ENCODE data around the gene TMEM171. TPM values are rescaled to one million over a fixed set of nuclear protein-coding genes. Genes with fewer than 3 reads are reported as not detected.

The TMEM171 gene
- total and polyA plus RNA-seq, 2 donors from 2014 or later, result 15.4 to 17.7 TPM

DNA sequence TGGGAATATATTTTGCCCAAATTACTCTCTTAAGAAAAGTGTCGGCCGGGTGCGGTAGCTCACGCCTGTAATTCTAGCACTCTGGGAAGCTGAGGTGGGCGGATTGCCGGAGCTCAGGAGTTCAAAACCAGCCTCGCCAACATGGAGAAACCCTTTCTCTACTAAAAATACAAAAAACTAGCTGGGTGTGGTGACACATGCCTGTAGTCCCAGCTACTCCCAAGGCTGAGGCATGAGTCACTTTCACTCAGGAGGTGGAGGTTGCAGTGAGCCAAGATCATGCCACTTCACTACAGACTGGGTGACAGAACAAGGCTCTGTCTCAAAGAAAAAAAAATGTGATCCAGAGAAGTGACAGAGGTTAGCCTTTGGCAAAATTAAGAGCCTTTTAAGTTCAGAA, 26.4 kb upstream of the TMEM171 start:
- H3K9ac ChIP-seq (ENCODE audit: low read length in 3 of 3), result no peak overlapping the region
- H3K4me1 ChIP-seq (ENCODE audit: control insufficient read depth in 2 of 3, insufficient read depth in 2 of 3, low read depth in 1 of 3, low read length in 3 of 3), result no peaks in the 10 kb centered on the region
- H3K4me3 ChIP-seq (ENCODE audit: low read length in 3 of 3), result no peak overlapping the region
- intact Hi-C loops (cut with DNase I), result loop anchor here (5.0 kb wide), 1 partner anchor 113 kb away; no protein-coding TSS in a partner anchor
- peaks cover 0 to 7% (median 0%) of the 10 kb centered on the region in 3 donors for H3K9me3 ChIP-seq (ENCODE audit: control insufficient read depth in 2 of 3, insufficient read depth in 1 of 3, low read length in 3 of 3)
- TF ChIP-seq, protein P1, sequence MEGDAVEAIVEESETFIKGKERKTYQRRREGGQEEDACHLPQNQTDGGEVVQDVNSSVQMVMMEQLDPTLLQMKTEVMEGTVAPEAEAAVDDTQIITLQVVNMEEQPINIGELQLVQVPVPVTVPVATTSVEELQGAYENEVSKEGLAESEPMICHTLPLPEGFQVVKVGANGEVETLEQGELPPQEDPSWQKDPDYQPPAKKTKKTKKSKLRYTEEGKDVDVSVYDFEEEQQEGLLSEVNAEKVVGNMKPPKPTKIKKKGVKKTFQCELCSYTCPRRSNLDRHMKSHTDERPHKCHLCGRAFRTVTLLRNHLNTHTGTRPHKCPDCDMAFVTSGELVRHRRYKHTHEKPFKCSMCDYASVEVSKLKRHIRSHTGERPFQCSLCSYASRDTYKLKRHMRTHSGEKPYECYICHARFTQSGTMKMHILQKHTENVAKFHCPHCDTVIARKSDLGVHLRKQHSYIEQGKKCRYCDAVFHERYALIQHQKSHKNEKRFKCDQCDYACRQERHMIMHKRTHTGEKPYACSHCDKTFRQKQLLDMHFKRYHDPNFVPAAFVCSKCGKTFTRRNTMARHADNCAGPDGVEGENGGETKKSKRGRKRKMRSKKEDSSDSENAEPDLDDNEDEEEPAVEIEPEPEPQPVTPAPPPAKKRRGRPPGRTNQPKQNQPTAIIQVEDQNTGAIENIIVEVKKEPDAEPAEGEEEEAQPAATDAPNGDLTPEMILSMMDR (IDR thresholded peaks at IDR 0.05; ENCODE audit: borderline replicate concordance, extremely low read depth, insufficient read depth), result no peak
- no peak overlapping the region for H3K27ac ChIP-seq (ENCODE audit: low read depth in 2 of 2, low read length in 2 of 2)
- FAIRE-seq (no peak), DNase-seq (no peak)
- H3K27me3 ChIP-seq (ENCODE audit: control insufficient read depth, insufficient read depth, low read length), result no peaks in the 10 kb centered on the region
- H3K36me3 ChIP-seq (ENCODE audit: control insufficient read depth in 2 of 3, insufficient read depth in 3 of 3, low read length in 3 of 3), result peaks cover 0 to 2% (median 0%) of the 10 kb centered on the region in 3 donors

DNA sequence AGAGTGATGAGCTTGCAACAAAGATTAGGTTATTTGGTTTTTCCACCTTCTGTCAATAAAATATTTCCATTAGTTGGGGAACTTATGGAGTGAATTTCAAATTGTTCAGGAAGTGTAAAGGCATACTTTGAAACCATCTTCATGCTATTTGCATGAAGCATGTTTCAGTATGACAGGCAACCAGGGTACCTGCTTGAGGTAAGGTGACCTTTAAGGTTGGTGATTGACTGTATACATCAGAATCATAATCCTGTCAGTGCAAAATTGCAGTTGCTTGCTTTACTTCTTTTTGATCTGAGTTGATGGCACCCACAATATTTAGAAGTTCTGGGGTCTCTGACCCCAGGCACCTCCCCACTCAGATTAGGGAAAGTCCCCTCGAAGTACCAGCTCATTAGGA, 26.0 kb upstream of the TMEM171 start:
- no peak overlapping the region for H3K9ac ChIP-seq (ENCODE audit: low read length in 3 of 3)
- intact Hi-C loops (cut with DNase I), result loop anchor here (5.0 kb wide), 1 partner anchor 113 kb away; no protein-coding TSS in a partner anchor
- no peak for FAIRE-seq
- peaks cover 0 to 2% (median 0%) of the 10 kb centered on the region in 3 donors for H3K36me3 ChIP-seq (ENCODE audit: control insufficient read depth in 2 of 3, insufficient read depth in 3 of 3, low read length in 3 of 3)
- H3K27ac ChIP-seq (ENCODE audit: low read depth in 2 of 2, low read length in 2 of 2), result no peak overlapping the region
- H3K27me3 ChIP-seq (ENCODE audit: control insufficient read depth, insufficient read depth, low read length), result no peaks in the 10 kb centered on the region
- TF ChIP-seq, protein P1 (IDR thresholded peaks at IDR 0.05; ENCODE audit: borderline replicate concordance, extremely low read depth, insufficient read depth), result no peak
- DNase-seq, result no peak
- H3K9me3 ChIP-seq (ENCODE audit: control insufficient read depth in 2 of 3, insufficient read depth in 1 of 3, low read length in 3 of 3), result peaks cover 0 to 7% (median 0%) of the 10 kb centered on the region in 3 donors
- no peak overlapping the region for H3K4me3 ChIP-seq (ENCODE audit: low read length in 3 of 3)
- no peaks in the 10 kb centered on the region for H3K4me1 ChIP-seq (ENCODE audit: control insufficient read depth in 2 of 3, insufficient read depth in 2 of 3, low read depth in 1 of 3, low read length in 3 of 3)

DNA sequence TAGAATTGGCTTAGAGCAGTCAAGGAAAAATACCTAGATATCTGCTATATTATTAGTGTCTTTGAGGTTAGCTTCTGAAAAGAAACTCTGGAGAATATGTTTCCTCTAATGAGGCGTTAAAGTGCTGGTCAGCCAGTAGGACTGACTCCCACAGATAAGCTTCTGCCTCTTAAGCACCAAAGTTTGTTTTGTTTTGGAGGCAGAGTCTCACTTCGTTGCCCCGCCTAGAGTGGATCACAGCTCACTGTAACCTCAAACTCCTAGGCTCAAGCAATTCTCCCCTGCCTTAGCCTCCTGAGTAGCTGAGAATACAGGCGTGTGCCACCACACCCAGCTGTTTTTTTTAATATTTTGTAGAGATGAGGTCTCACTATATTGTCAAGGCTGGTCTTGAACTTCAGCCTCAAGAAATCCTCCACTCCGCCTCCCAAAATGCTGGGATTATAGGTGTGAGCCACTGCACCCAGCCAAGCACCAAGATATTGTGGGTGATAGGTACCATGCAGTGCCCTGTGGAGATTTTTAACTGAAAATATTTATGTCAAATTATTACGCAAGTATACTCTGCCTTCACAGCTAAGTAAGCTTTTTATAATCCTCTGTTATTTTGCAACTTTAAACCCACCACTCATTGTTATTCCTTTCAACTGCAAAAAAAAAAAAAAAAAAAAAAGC, 24.7 kb upstream of the TMEM171 start:
- H3K4me1 ChIP-seq (ENCODE audit: control insufficient read depth in 2 of 3, insufficient read depth in 2 of 3, low read depth in 1 of 3, low read length in 3 of 3), result no peaks in the 10 kb centered on the region
- H3K36me3 ChIP-seq (ENCODE audit: control insufficient read depth in 2 of 3, insufficient read depth in 3 of 3, low read length in 3 of 3), result peaks cover 0 to 2% (median 0%) of the 10 kb centered on the region in 3 donors
- H3K9ac ChIP-seq (ENCODE audit: low read length in 3 of 3), result no peak overlapping the region
- intact Hi-C loops (cut with DNase I), result no loop called here
- no peak for DNase-seq
- TF ChIP-seq, protein P1 (IDR thresholded peaks at IDR 0.05; ENCODE audit: borderline replicate concordance, extremely low read depth, insufficient read depth), result no peak
- FAIRE-seq, result no peak
- no peak overlapping the region for H3K27ac ChIP-seq (ENCODE audit: low read depth in 2 of 2, low read length in 2 of 2)
- H3K9me3 ChIP-seq (ENCODE audit: control insufficient read depth in 2 of 3, insufficient read depth in 1 of 3, low read length in 3 of 3), result peaks cover 0 to 7% (median 0%) of the 10 kb centered on the region in 3 donors
- H3K27me3 ChIP-seq (ENCODE audit: control insufficient read depth, insufficient read depth, low read length), result no peaks in the 10 kb centered on the region
- no peak overlapping the region for H3K4me3 ChIP-seq (ENCODE audit: low read length in 3 of 3)

Measured in kidney (tissue), 14 donors.